PC-3 (cell line): ENCODE measurements around the gene STRN.

Experiments
- CTCF ChIP-seq: fragments of 300-600 bp; sonication (generic); conservative IDR thresholded peaks from 2 replicates; pipeline ENCODE4 v1.5.1; 2017; ENCODE audit warnings: antibody characterized with exemption, low read depth, mild to moderate bottlenecking, low read length
- EZH2phosphoT487 ChIP-seq: fragments of 300-600 bp; sonication (generic); IDR thresholded peaks from 2 replicates; pipeline ENCODE4 v1.6.1; 2018; ENCODE audit warnings: mild to moderate bottlenecking, antibody characterized with exemption, low read length, borderline replicate concordance

- no peak for TF ChIP-seq EZH2phosphoT487
- TF ChIP-seq CTCF: no peak
Observed at GRCh38 chr2:36954977-36955607, 11.2 kb downstream of the STRN start.
